ENCODE measurements around the gene PLAU. TPM values are rescaled to one million over a fixed set of nuclear protein-coding genes. Genes with fewer than 3 reads are reported as not detected.

Gene PLAU
- total and polyA plus RNA-seq, 2 of the 4 experiments (the other 2 are of a cell fraction) = 123 to 283 TPM

GRCh38 chr10:73886085-73886529 lies 24.8 kb upstream of the PLAU start:
- TF ChIP-seq NFE2L2 (IDR thresholded peaks at IDR 0.05; ENCODE audit: low read depth, low read length) = no peak
- peak; percentile 94 for TF ChIP-seq SMC3 (IDR thresholded peaks at IDR 0.05; ENCODE audit: low read depth, low read length)
- TF ChIP-seq MAZ (IDR thresholded peaks at IDR 0.05; ENCODE audit: borderline replicate concordance, low read depth, low read length) = peak; percentile 64; the same call in 1 of the 2 replicates
- TF ChIP-seq CTCF (conservative IDR thresholded peaks at IDR 0.05; ENCODE audit: low read depth, low read length) = peak; percentile 93
- no peak for TF ChIP-seq MAFK (IDR thresholded peaks at IDR 0.05; ENCODE audit: low read depth, low read length)
- peak; percentile 98 for TF ChIP-seq RAD21 (IDR thresholded peaks at IDR 0.05; ENCODE audit: low read length)
- no peak for TF ChIP-seq CEBPB (IDR thresholded peaks at IDR 0.05; ENCODE audit: low read depth, low read length)
- H3K27ac ChIP-seq (ENCODE audit: insufficient read depth, low read length) = peak overlapping the region; percentile 88; the same call in 1 of the 2 replicates
- H3K23ac ChIP-seq (ENCODE audit: low read depth, low read length) = peak overlapping the region; percentile 97
- dilution Hi-C loops (cut with HindIII; ENCODE audit: low sequenced_read_pairs, unreplicated experiment) = no loop called here
- H4K5ac ChIP-seq (ENCODE audit: low read depth, low read length) = peak overlapping the region; percentile 89
- H4K91ac ChIP-seq (ENCODE audit: insufficient read depth, low read depth, low read length) = peak overlapping the region; percentile 98
- intact Hi-C loops (cut with micrococcal nuclease) = loop anchor here (1.0 to 2.0 kb wide), 4 partner anchors 54 to 349 kb away; partner anchors contain the start of gene VCL
- in situ Hi-C loops (cut with MboI; ENCODE audit: low sequenced_read_pairs) = loop anchor here (5.0 kb wide), 2 partner anchors 51 to 196 kb away; no protein-coding TSS in a partner anchor
- H2AK9ac ChIP-seq (replicated peaks; ENCODE audit: low read depth, low read length, poor library complexity) = peak overlapping the region; percentile 76
- H3K79me1 ChIP-seq (ENCODE audit: low read depth in 1 of 2, low read length in 2 of 2) = peaks cover 6 to 27% of the 10 kb centered on the region in 2 experiments; a peak in 3 of 4 replicates
- no peaks in the 10 kb centered on the region for H3K9me3 ChIP-seq (ENCODE audit: control insufficient read depth, insufficient read depth, low read length)
- peak overlapping the region; percentile 99 for H3K4ac ChIP-seq (ENCODE audit: low read depth, low read length)
- H2AFZ ChIP-seq (replicated peaks; ENCODE audit: low read length, poor library complexity) = peak overlapping the region; percentile 66
- peak overlapping the region; percentile 96 for H3K14ac ChIP-seq (replicated peaks; ENCODE audit: low read depth, low read length)
- H4K20me1 ChIP-seq (ENCODE audit: insufficient read depth, low read length) = no peaks in the 10 kb centered on the region; the same call in 1 of the 2 replicates
- DNase-seq (peak; percentile 82), ATAC-seq (ENCODE audit: low read depth) (peak; percentile 77)
- no peak overlapping the region for H3K4me2 ChIP-seq (ENCODE audit: low read depth, low read length)
- H3K4me1 ChIP-seq (ENCODE audit: control insufficient read depth, insufficient read depth, low read length) = peaks cover 26% of the 10 kb centered on the region
- ChIA-PET POLR2A (ENCODE audit: unreplicated experiment) (interaction anchor here (0.6 to 4.9 kb wide), 4 partner anchors 25 to 118 kb away, joined by 3 to 34 read pairs (median 5); partner anchors contain the start of gene PLAU), CTCF (interaction anchor here (0.6 to 5.0 kb wide), 14 partner anchors 10 to 239 kb away, joined by 3 to 38 read pairs (median 3); no protein-coding TSS in a partner anchor)
- peak overlapping the region; percentile 95 for H2AK5ac ChIP-seq (ENCODE audit: low read depth, low read length)
- H3K27me3 ChIP-seq (ENCODE audit: control insufficient read depth, insufficient read depth, low read length) = no peaks in the 10 kb centered on the region
- 11% methylated on average over 4 of the region's 5 CpGs; no CpG with 5 or more reads in 1 of the 2 experiments for WGBS, 2 experiments (ENCODE audit: extremely low coverage in 2 of 2, insufficient read length in 1 of 2)
- H3K9ac ChIP-seq (ENCODE audit: low read depth, low read length) = 0 out of 2 replicates have a peak overlapping the region, but pooled peaks have one; percentile 73
- peak overlapping the region; percentile 75 for H2BK15ac ChIP-seq (ENCODE audit: low read depth, low read length)
- peak overlapping the region; percentile 99 for H2BK20ac ChIP-seq (ENCODE audit: low read depth, low read length)
- H2BK120ac ChIP-seq (ENCODE audit: low read depth, low read length) = peak overlapping the region; percentile 99
- peak overlapping the region; percentile 85 to 95 for H4K8ac ChIP-seq (ENCODE audit: low read depth in 2 of 2, low read length in 2 of 2)
- H3K56ac ChIP-seq (ENCODE audit: extremely low read depth, insufficient read depth, low read length) = peak overlapping the region; percentile 98
- peaks cover 11% of the 10 kb centered on the region for H3K9me1 ChIP-seq (ENCODE audit: insufficient read depth, low read length)
- peak overlapping the region; percentile 71 for H3K18ac ChIP-seq (ENCODE audit: low read depth, low read length)
- H3K4me3 ChIP-seq (ENCODE audit: insufficient read depth, low read depth, low read length) = no peak overlapping the region
- H3K36me3 ChIP-seq (ENCODE audit: control insufficient read depth, insufficient read depth, low read length) = no peaks in the 10 kb centered on the region
- H2BK5ac ChIP-seq (ENCODE audit: low read depth, low read length, poor library complexity, severe bottlenecking) = peak overlapping the region; percentile 96
- no TSS peak for BruUV-seq (replicated peaks)
